Calu3 (cell line): ENCODE results near the gene F10. TPM values are rescaled to one million over a fixed set of nuclear protein-coding genes. Genes with fewer than 3 reads are reported as not detected.

Experiments
- BruUV-seq: library from RNA; stranded (reverse); fragments of 400-500 nt; replicated peaks from 2 replicates; lab custom pipeline; 2021; lab: Mats Ljungman, UMichigan
- CTCF ChIA-PET: fragments of 300-600 bp; sonication (Branson Sonifier 250); formaldehyde crosslinking; loops from one replicate; lab custom pipeline; 2022; ENCODE audit warnings: antibody characterized with exemption; lab: Charles Lee
- DNase-seq: peaks from one replicate; pipeline ENCODE4 v3.0.0; 2022
- H3K27ac Mint-ChIP-seq: one replicate; pipeline ENCODE4 v1.8.0; 2022; ENCODE audit warnings: mixed read lengths; ENCODE audit not compliant: unreplicated experiment
- H3K27me3 Mint-ChIP-seq: one replicate; pipeline ENCODE4 v1.8.0; 2022; ENCODE audit warnings: mixed read lengths; ENCODE audit not compliant: unreplicated experiment
- H3K36me3 Mint-ChIP-seq: one replicate; pipeline ENCODE4 v1.8.0; 2022; ENCODE audit warnings: mild to moderate bottlenecking, moderate library complexity, mixed read lengths; ENCODE audit not compliant: insufficient read depth, unreplicated experiment
- H3K4me1 Mint-ChIP-seq: one replicate; pipeline ENCODE4 v1.8.0; 2022; ENCODE audit warnings: mild to moderate bottlenecking, low read depth, mixed read lengths; ENCODE audit not compliant: unreplicated experiment
- H3K4me3 Mint-ChIP-seq: one replicate; pipeline ENCODE4 v1.8.0; 2022; ENCODE audit warnings: mild to moderate bottlenecking, low read depth, moderate library complexity, mixed read lengths; ENCODE audit not compliant: unreplicated experiment
- H3K9me3 Mint-ChIP-seq: one replicate; pipeline ENCODE4 v1.8.0; 2022; ENCODE audit warnings: low read depth, mixed read lengths; ENCODE audit not compliant: unreplicated experiment
- intact Hi-C: fragments of 100-400 bp; cut with micrococcal nuclease; formaldehyde crosslinking; loops from one replicate; pipeline ENCODE4 v1.10.0; 2022; ENCODE audit not compliant: unreplicated experiment
- total RNA-seq: library from RNA; stranded (reverse); gene quantifications from 2 replicates; pipeline ENCODE4 v1.2.3, GENCODE V29; 2022
- TF ChIP-seq, protein P1 (sequence below): fragments of 200-600 bp; IDR thresholded peaks from one replicate; pipeline ENCODE4 v1.8.0; 2022; ENCODE audit warnings: antibody characterized with exemption; ENCODE audit not compliant: unreplicated experiment

F10 gene
- total RNA-seq, 1 experiment from 2014 or later = not detected

DNA sequence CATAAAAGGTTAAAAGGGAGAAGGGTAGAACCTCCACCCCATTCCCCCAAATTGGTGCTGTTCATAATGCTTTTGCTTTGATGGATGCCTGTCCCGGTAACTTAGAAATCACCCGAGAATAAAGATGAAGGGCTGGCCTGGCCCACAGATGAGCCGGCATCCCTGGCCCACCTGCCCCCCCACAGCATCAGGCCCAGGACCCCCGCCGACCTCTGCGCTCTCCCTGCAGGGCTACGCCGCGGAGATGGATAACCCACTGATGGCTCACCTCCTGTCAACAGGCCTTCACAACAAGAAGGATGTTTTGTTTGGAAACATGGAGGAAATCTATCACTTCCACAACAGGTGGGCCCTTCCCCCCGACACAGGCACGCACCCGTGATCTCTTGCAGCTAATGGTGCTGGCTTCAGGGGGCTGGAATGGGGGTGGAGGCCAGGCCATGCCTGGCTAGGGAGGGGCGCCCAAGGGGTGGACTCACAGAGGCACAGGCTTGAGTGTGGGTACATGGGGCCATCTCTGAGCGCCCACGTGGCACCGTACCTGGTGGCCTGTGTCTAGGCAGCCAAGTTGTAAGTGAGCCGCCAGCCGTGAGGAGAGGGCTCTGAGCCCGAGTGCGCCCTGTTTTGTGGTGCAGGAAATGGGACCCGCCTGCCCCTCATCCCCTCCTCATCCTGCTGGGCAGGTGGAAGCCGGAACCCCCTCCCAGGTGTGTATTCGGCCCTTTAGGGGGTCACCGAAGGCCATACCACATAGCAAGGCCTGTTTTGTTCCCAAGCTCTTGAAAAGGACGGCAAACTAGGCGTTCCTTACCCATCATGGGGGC, 40.2 kb upstream of the F10 start:
- Mint-ChIP-seq H3K4me3 (no peak overlapping the region), H3K27ac (no peak overlapping the region), H3K9me3 (no peaks in the 10 kb centered on the region), H3K27me3 (no peaks in the 10 kb centered on the region), H3K4me1 (no peaks in the 10 kb centered on the region), H3K36me3 (peaks cover 5% of the 10 kb centered on the region)
- TF ChIP-seq, protein P1, sequence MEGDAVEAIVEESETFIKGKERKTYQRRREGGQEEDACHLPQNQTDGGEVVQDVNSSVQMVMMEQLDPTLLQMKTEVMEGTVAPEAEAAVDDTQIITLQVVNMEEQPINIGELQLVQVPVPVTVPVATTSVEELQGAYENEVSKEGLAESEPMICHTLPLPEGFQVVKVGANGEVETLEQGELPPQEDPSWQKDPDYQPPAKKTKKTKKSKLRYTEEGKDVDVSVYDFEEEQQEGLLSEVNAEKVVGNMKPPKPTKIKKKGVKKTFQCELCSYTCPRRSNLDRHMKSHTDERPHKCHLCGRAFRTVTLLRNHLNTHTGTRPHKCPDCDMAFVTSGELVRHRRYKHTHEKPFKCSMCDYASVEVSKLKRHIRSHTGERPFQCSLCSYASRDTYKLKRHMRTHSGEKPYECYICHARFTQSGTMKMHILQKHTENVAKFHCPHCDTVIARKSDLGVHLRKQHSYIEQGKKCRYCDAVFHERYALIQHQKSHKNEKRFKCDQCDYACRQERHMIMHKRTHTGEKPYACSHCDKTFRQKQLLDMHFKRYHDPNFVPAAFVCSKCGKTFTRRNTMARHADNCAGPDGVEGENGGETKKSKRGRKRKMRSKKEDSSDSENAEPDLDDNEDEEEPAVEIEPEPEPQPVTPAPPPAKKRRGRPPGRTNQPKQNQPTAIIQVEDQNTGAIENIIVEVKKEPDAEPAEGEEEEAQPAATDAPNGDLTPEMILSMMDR = no peak
- no peak for DNase-seq
- intact Hi-C loops = no loop called here
- CTCF ChIA-PET = no interaction called here
- no TSS peak for BruUV-seq

DNA sequence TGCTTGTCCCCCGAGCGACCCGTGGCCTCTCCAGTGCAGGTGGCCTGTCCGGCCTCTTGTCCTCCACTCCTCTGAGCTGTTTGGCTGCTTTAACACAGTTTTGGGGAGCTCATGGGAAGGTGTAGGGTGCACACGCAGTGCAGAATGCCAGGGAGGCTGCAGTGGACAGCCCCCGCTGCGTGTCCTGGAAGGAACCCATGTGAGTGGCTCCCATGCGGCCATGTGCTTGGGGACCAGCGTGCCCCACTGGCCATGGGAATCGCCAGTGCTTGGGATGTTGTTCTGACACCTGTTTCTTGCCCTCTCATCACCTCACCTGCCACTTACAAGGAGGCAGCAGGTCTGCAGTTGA, 39.6 kb upstream of the F10 start:
- H3K27ac Mint-ChIP-seq = no peak overlapping the region
- BruUV-seq = no TSS peak
- TF ChIP-seq, protein P1 = no peak
- CTCF ChIA-PET = no interaction called here
- H3K4me1 Mint-ChIP-seq = no peaks in the 10 kb centered on the region
- intact Hi-C loops = no loop called here
- H3K9me3 Mint-ChIP-seq = no peaks in the 10 kb centered on the region
- no peaks in the 10 kb centered on the region for H3K27me3 Mint-ChIP-seq
- peaks cover 5% of the 10 kb centered on the region for H3K36me3 Mint-ChIP-seq
- DNase-seq = no peak
- H3K4me3 Mint-ChIP-seq = no peak overlapping the region

DNA sequence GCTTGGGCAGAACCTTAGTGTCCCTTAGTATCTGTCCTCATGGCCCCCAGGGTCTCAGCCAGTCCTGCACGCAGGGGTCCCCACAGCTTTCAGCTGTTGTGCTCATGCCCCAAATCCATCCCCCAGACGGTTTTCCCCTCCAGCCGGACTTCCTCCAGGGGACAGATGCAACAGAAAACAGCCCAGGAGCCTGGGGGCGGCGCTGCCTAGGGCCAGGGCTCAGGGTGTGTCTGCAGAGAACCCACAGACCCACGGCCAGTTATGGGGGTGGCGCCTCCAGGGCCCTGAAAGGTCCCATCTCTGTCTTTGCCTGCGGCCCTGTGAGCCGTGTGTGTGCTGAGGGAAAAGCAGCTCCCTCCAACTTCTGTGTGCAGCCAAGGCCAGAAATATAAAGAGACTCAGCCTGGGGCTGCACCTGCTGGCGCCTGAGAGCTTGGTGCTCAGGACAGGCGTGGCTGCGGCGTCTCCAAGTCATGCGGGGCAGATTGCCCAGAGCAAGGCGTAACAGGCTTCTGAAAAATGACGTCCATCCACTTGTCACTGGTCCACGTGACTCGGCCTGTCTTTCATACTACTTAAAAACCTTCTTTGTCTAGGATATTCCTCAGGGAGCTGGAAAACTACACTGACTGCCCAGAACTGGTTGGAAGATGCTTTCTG, 39.1 kb upstream of the F10 start:
- no peak for DNase-seq
- Mint-ChIP-seq H3K36me3 (peaks cover 5% of the 10 kb centered on the region), H3K4me1 (no peaks in the 10 kb centered on the region), H3K9me3 (no peaks in the 10 kb centered on the region), H3K27ac (no peak overlapping the region), H3K4me3 (no peak overlapping the region), H3K27me3 (no peaks in the 10 kb centered on the region)
- CTCF ChIA-PET = no interaction called here
- intact Hi-C loops = no loop called here
- TF ChIP-seq, protein P1 = no peak
- BruUV-seq = no TSS peak

DNA sequence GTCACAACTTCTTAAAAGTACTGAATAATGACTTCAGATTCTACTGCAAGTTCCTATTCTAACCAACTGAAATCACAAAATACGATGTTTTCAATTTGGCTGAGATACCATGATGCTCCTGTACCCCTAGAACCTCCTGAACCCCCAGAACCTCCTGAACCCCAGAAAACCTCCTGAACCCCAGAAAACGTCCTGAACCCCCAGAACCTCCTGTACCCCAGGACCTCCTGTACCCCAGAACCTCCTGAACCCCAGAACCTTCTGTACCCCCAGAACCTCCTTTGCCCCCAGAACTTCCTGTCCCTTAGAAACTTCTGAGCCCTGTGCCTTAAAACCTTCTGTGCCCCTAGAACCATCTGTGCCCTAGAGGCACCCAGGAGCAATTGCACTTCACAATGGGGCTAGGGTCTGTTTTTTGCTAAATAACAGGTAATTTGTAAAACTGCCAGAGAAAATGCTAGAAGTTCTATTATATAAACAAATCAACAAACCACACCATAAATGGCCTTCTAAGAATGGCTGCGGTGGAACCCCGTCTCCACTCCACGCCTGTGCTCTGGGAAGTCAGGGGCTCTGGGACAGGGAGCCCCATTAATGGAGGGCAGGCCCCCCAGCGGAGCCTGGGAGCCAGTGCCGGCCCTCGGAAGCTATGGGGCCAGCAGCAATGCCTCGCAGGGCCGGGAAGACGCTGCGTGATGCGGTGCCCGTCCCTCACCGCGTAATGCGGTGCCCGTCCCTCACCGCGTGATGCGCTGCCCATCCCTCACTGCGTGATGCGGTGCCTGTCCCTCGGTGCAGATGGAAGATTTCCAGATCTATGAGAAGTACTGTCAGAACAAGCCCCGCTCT, 38.3 kb upstream of the F10 start:
- CTCF ChIA-PET = no interaction called here
- H3K9me3 Mint-ChIP-seq = no peaks in the 10 kb centered on the region
- H3K4me1 Mint-ChIP-seq = no peaks in the 10 kb centered on the region
- H3K36me3 Mint-ChIP-seq = peaks cover 5% of the 10 kb centered on the region
- H3K27ac Mint-ChIP-seq = no peak overlapping the region
- BruUV-seq = no TSS peak
- TF ChIP-seq, protein P1 = no peak
- H3K27me3 Mint-ChIP-seq = no peaks in the 10 kb centered on the region
- no peak for DNase-seq
- H3K4me3 Mint-ChIP-seq = no peak overlapping the region
- intact Hi-C loops = no loop called here
